GM11168 (cell line): Measurements from ENCODE around the gene RCAN2.

Experiments used
- in situ Hi-C: fragments of 300-500 bp; cut with MboI; formaldehyde crosslinking; loops from one replicate; pipeline ENCODE4 v1.12.0; 2022; ENCODE audit warnings: low sequenced_read_pairs; ENCODE audit not compliant: unreplicated experiment

Gene RCAN2

GRCh38 chr6:46500382-46500781 is 9.1 kb upstream of the RCAN2 start:
- in situ Hi-C loops: no loop called here

- in situ Hi-C loops: no loop called here
Measured at GRCh38 chr6:46491628-46492547, 639 bp upstream of the RCAN2 start.

GRCh38 chr6:46490425-46491200 is 636 bp downstream of the RCAN2 start:
- in situ Hi-C loops: no loop called here

- in situ Hi-C loops: no loop called here
Measured at GRCh38 chr6:46486181-46486580, 5.1 kb downstream of the RCAN2 start.

- in situ Hi-C loops: no loop called here
Measured at GRCh38 chr6:46484081-46484820, 7.0 kb downstream of the RCAN2 start.

- in situ Hi-C loops: no loop called here
Measured at GRCh38 chr6:46476301-46476700, 14.9 kb downstream of the RCAN2 start.

GRCh38 chr6:46473881-46474280 is 17.4 kb downstream of the RCAN2 start:
- in situ Hi-C loops: no loop called here

GRCh38 chr6:46472243-46472642 is 19.0 kb downstream of the RCAN2 start:
- in situ Hi-C loops: no loop called here

GRCh38 chr6:46469021-46469420 is 22.2 kb downstream of the RCAN2 start:
- in situ Hi-C loops: no loop called here

GRCh38 chr6:46468403-46469010 is 22.7 kb downstream of the RCAN2 start:
- in situ Hi-C loops: no loop called here

GRCh38 chr6:46466570-46466969 is 24.7 kb downstream of the RCAN2 start:
- in situ Hi-C loops: no loop called here

GRCh38 chr6:46465294-46466165 is 25.7 kb downstream of the RCAN2 start:
- in situ Hi-C loops: no loop called here

- in situ Hi-C loops: no loop called here
Measured at GRCh38 chr6:46456297-46456696, 35.0 kb downstream of the RCAN2 start.

GRCh38 chr6:46454691-46455090 is 36.6 kb downstream of the RCAN2 start:
- in situ Hi-C loops: no loop called here

- in situ Hi-C loops: no loop called here
Measured at GRCh38 chr6:46453741-46454316, 37.4 kb downstream of the RCAN2 start.

GRCh38 chr6:46453216-46453615 is 38.0 kb downstream of the RCAN2 start:
- in situ Hi-C loops: no loop called here

- in situ Hi-C loops: no loop called here
Measured at GRCh38 chr6:46452312-46452917, 38.8 kb downstream of the RCAN2 start.

GRCh38 chr6:46451343-46451742 is 39.9 kb downstream of the RCAN2 start:
- in situ Hi-C loops: no loop called here
